COLO668 (cell line): ENCODE results near the gene STOX1.
"Not testable (repeated sequence)": the region's sequence is repeated elsewhere in the genome, so short reads cannot be mapped to it uniquely, and the experiment has no call there.

Experiments
- DNase-seq: peaks from one replicate; lab custom pipeline; 2025; ENCODE audit not compliant: unreplicated experiment; lab: John Stamatoyannopoulos, UW

Gene STOX1

DNA sequence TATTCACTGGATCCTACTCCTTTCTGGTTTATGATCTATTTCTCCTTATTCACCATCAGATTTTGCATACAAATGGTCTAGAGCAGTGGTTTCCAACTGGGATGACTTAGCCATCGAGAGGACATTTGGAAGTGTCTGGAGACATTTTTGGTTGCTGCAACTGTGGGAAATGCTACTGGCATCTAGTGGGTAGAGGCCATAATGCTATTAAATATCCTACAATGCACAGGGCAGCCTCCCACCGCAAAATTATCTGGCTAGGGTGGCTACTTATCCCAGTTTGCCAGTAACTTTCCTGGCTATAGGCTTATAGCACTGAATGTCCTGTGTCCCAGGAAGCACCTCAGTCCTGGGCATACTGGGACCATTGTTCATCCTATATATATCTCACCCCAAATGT is 52.3 kb downstream of the STOX1 start:
- no peak for DNase-seq

DNA sequence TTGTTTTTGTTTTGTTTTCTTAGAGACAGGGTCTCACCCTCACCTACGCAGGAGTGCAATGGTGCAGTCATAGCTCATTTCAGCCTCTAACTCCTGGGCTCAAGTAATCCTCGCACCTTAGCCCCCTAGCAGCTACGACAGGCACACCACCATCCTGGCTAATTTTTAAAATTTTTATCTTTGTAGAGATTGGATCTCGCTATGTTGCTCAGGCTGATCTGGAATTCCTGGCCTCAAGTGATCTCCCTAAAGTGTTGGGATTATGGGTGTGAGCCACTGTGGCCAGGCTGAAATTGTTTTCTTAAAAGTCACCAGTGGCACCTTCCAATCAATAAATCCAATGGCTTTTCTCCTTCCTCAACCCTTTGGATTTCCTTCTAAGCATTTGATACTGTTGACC is 52.9 kb downstream of the STOX1 start:
- DNase-seq: no peak

GRCh38 chr10:68895041-68895440 is 67.7 kb downstream of the STOX1 start:
- no peak for DNase-seq

GRCh38 chr10:68897336-68897741 is 70.0 kb downstream of the STOX1 start:
- peak; percentile 31 for DNase-seq

- no peak for DNase-seq
These were observed 71.9 kb downstream of the STOX1 start for GRCh38 chr10:68899186-68899745.

GRCh38 chr10:68900427-68901104 is 73.2 kb downstream of the STOX1 start:
- peak; percentile 77 for DNase-seq

GRCh38 chr10:68901105-68901927 is 74.0 kb downstream of the STOX1 start, which contains the start of gene DDX50:
Gene DDX50 (plus strand): TSS chr10:68901315. CDS start chr10:68901385, 70 bp downstream.
- peak; percentile 93 for DNase-seq

GRCh38 chr10:68902382-68902781 is 75.1 kb downstream of the STOX1 start:
- no peak for DNase-seq

GRCh38 chr10:68924593-68924992 is 97.3 kb downstream of the STOX1 start:
- DNase-seq: no peak

DNA sequence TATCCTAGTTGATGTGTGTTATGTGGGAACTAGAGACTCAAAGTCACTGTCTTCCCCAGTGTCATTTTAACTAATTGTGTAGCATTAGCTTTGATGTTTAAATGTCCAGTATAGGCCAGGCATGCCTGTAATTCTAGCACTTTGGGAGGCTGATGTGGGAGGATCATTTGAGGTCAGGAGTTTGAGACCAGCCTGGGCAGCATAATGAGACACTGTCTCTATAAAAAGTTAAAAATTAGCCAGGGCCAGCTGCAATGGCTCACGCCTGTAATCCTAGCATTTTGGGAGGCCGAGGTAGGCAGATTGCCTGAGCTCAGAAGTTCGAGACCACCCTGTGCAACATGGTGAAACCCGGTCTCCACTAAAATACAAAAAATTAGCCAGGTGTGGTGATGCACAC is 98.2 kb downstream of the STOX1 start:
- no peak for DNase-seq

GRCh38 chr10:68929157-68929556 is 101.8 kb downstream of the STOX1 start:
- DNase-seq: not testable (repeated sequence)

DNA sequence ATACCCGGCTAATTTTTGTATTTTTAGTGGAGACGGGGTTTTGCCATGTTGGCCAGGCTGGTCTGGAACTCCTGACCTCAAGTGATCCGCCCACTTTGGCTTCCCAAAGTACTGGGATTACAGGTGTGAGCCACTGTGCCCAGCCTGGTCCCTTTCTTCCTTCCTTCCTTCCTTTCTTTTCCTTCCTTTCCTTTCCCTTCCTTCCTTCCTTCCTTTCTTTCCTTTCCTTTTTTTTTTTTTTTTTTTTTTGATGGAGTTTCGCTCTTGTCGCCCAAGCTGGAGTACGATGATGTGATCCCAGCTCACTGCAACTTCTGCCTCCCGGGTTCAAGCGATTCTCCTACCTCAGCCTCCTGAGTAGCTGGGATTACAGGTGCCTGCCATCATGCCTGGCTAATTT is 102.6 kb downstream of the STOX1 start:
- not testable (repeated sequence) for DNase-seq

DNA sequence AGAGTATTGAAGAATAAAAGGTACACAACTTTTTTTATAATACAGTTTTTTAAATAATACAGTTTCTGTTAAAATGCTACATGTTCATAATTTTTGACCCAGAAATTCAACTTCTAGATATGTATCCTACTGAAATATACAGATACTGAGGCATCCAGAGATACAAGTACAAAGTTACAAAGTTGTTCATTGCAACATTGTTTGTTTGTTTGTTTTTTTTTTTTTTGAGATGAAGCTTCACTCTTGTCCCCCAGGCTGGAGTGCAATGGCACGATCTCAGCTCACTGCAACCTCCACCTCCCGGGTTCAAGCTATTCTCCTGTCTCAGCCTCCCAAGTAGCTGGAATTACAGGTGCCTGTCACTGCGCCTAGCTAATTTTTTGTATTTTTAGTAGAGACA is 105.5 kb downstream of the STOX1 start:
- not testable (repeated sequence) for DNase-seq

DNA sequence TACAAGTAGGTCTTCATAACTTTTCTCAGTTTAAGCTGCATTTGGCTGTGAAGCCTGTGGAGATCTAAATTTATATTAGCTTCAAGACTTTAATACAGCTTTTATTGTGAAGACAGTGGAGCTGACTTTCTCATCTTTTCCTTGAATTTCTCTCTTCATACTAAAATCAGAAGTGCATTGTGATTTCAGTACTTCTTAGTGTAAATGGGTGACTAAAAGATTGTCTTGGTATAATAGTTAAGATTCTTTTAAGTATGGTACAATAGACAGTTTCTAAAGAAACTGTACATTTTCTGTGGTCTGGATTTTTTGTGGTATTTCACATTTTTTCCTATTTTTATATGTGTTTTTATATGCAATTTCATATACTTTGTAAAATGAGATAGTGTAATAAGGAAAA is 107.7 kb downstream of the STOX1 start:
- DNase-seq: no peak

DNA sequence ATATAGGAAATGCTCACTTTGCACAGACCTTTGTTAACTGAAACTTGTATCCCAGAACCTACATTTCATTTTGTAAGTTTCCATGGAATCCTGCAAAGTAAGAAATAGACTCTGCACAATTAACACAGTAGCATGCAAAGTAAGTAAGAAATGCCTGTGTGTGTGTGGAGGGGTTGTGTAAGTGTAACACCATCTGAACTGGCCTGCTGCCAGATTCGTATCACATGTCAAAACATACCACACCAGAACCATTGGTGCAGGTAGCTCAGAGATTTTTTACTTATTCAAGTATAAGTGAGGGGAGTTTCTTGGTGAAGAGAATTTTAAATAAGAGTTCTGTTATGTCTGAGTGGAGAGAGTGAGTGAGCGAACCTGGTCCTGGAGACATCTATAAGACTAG is 110.8 kb downstream of the STOX1 start:
- peak; percentile 3 for DNase-seq

GRCh38 chr10:68938884-68939283 is 111.6 kb downstream of the STOX1 start:
- DNase-seq: no peak

DNA sequence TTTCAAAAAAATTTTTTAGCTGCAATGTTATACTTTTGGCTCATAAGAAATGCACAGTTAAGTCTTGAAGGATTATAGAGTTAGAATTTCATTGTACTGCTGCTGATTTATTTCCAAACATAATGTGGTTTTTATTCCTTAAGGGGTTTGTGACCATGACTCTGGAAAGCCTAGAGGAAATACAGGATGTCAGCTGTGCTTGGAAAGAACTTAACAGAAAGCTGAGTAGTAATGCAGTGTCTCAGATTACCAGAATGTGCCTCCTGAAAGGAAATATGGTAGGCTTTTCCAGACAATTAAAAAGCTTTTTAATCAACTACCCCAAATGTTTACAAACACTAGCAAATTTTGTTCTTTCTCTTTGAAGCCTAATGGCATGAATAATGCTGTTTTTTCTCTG is 113.6 kb downstream of the STOX1 start:
- not testable (repeated sequence) for DNase-seq
